Measurements from ENCODE around the gene CHMP6.

DNA sequence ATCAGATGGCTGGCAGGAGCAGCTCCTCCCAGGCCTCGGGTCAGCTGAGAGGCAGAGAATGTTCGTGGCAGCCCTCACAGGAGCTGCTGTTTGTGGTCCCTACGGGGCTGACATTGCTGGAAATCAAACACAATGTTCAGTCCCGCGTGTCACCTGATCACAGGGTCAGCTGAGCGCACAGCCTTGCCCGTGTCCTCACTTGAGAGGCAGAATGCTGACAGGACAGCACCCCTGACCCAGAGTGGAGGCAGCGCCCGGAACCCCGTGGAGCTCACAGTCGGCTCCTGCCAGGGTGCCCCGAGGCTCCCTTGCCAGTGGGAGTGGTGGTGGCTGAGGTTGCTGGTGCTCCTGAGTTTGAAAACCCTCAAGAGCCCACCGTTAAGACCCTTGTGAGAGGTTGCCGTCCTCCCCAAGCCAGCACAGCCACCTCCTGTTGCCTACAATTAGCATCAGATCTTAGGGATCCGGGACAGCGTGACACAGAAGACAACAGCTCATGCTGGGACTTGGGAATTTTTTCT, 3.6 kb upstream of the CHMP6 start:
- TF ChIP-seq CTCF (IDR thresholded peaks at IDR 0.05), result no peak
- TF ChIP-seq POLR2A (IDR thresholded peaks at IDR 0.05), result no peak
